Measurements from ENCODE around the gene KLHL10. TPM values are rescaled to one million over a fixed set of nuclear protein-coding genes. Genes with fewer than 3 reads are reported as not detected.
A peak's percentile ranks its signal among the peaks of the same experiment; 100 is the strongest.

Gene KLHL10
- total RNA-seq (2014; rRNA removed; shearing (Covaris generic)) = 0.05 TPM in 1 of 2 replicates, not detected in the other
- 1.3 TPM in 1 of 2 replicates, not detected in the other for polyA plus RNA-seq (2014; cell fraction: nucleus; rRNA removed)

DNA sequence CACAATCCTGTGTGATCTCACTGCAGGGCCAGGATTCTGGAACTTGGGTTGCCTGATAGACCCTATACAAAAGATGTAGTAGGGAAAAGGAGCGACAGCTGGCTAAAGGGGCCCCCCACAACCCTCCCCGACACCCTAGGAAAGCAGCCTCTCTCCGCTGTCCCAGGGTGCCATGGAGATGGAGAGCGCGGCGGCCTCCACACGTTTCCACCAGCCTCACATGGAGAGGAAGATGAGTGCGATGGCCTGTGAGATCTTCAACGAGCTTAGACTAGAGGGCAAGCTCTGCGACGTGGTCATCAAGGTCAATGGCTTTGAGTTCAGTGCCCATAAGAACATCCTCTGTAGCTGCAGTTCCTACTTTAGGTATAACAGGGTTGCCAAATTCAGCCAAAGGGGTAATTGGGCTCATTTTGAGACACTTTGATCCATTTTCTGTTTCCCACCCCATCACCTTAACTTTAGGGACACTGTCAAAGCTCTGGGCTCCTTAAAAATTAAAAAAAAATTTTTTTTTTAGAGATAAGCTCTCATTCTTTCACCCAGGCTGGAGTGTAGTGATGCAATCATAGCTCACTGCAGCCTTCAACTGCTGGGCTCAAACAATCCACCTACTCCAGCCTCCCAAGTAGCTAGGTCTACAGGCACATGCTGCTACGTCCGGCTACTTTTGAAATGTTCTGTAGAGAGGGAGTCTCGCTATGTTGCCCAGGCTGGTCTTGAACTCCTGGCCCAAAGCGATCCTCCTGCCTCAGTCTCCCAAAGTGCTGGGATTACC, at the start of gene KLHL10:
KLHL10 (plus strand) TSS at position 65 of the 778 bp plus-strand sequence; CDS start at position 173, 108 bp downstream.
- no peak for DNase-seq (ENCODE audit: extremely low read depth, low read depth)

- DNase-seq (ENCODE audit: extremely low read depth, low read depth) = peak; percentile 81
These were observed 44.5 kb upstream of the KLHL10 start for GRCh38 chr17:41792845-41793783.

- DNase-seq (ENCODE audit: extremely low read depth, low read depth) = peak; percentile 49
These were observed 43.7 kb upstream of the KLHL10 start for GRCh38 chr17:41793784-41794539.

DNA sequence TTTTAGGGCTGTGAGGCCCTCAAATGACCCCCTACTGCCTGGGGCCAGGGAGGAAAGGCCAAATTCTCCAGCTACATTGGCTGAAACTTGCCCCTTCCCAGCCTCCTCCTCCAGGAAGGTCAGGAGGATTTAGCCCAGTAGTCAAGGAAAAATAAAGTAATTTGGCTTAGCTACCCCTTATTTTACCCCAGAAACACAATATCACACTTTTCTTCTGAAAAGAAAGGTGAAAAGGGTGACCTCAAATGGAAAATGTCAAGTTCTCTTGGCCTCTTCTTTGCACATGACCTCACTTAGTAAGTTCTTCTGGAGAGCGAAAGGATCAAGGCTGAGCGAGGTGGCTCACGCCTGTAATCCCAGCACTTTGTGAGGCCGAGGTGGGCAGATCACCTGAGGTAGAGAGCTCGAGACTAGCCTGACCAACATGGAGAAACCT, 43.1 kb upstream of the KLHL10 start:
- DNase-seq (ENCODE audit: extremely low read depth, low read depth) = no peak

DNA sequence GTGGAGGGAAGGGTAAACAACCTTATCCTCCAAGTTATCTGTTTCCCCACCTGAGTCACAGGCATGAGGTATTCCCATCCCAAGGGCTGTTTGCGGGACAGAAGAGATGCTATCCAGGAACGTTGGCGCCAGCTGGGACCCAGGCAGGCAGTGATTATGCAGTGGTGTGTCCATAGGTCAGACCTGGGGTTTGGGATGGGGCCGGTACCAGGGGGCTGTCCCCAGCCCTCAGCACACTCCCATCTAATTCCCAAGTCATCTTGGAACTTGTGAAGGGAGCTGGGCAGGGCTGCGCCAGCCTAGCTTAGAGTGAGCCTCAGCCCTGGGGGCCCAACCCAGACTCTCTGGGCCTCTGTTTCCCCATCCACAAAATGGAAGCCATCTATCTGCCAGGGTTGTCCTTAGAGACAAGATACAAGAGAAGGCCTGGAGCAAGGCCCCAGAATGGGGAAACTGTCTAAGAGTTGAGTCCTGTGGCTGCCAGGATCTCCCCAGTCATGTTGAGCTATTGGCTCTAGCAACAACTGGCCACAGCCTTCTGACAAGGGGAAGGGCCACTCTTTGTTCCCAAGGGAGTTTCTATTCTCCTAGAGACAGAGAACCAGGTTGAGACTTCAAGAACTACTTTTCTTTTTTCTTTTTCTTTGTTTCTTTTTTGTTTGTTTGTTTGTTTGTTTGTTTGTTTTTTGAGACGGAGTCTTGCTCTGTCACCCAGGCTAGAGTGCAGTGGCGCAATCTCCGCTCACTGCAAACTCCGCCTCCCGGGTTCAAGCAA, 41.3 kb upstream of the KLHL10 start:
- no peak for DNase-seq (ENCODE audit: extremely low read depth, low read depth)

DNA sequence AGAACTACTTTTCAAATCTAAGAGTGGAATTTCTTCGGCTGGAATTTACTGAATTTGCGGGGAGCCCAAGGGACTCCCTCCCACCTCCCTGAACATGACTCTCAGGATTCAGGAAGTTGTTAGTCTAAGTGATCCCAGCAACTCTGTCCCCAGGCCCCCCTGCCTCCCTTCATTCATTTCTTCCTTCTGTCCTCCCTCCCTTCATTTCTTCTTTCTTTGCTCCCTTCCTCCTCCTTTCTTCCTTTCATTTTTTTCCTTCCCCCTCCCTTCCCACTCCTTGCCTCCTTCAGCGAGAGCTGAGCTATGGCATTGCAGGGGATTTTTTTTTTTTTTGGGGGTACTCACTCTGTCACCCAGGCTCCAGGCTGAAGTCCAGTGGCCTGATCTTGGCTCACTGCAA, 40.2 kb upstream of the KLHL10 start:
- DNase-seq (ENCODE audit: extremely low read depth, low read depth) = no peak

- DNase-seq (ENCODE audit: extremely low read depth, low read depth) = no peak
These were observed 38.3 kb upstream of the KLHL10 start for GRCh38 chr17:41799366-41799765.

- peak; percentile 95 for DNase-seq (ENCODE audit: extremely low read depth, low read depth)
These were observed 36.8 kb upstream of the KLHL10 start for GRCh38 chr17:41800601-41801373.

GRCh38 chr17:41801374-41802271, 36.0 kb upstream of the KLHL10 start:
- DNase-seq (ENCODE audit: extremely low read depth, low read depth) = peak; percentile 98

DNA sequence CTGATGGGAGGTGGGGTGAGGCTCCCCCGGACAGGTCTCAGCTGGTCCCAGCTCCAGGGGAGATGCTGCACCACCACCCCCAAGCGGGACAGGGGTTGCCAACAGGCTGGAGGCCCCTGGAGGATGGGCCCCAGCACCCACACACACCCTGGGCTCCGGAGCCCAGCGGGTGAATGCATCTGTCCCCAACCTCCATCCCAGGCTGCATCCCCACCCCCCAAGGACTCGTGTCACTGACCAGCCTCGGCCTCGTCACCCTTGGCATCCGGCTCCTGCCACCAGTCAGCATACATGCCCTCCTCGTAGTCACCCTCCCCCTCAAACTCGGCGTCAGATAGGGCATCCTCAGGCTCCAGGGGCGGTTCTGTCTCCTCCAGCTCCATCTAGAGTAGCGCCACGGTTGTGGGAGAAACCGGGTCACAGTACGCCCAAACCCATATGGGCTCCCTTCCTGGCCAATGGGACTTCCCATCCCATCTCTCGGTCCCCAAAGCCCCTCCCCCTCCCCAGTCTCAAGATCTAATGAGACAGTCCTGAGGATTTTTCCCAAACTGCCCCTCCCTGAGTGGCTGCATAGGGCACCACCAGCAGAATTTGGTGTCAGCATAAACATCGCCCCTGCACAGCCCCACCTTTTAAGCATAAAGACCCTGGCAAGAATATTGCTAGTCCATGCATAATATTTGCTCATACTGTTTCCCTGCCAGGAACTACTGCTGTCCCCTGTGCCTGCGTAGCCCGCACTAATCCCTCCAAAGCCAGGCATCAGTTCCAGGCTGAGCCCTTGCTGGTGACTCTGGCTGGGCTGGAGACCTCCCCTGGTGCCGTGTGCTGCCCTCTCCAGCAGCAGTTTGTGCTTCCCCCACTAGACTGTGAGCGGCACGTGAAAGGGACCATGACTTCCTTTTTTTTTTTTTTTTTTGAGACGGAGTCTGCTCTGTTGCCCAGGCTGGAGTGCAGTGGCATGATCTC, 34.3 kb upstream of the KLHL10 start:
- no peak for DNase-seq (ENCODE audit: extremely low read depth, low read depth)

- DNase-seq (ENCODE audit: extremely low read depth, low read depth) = no peak
These were observed 30.8 kb upstream of the KLHL10 start for GRCh38 chr17:41806685-41807445.

GRCh38 chr17:41810659-41811548, 26.7 kb upstream of the KLHL10 start:
- no peak for DNase-seq (ENCODE audit: extremely low read depth, low read depth)

DNA sequence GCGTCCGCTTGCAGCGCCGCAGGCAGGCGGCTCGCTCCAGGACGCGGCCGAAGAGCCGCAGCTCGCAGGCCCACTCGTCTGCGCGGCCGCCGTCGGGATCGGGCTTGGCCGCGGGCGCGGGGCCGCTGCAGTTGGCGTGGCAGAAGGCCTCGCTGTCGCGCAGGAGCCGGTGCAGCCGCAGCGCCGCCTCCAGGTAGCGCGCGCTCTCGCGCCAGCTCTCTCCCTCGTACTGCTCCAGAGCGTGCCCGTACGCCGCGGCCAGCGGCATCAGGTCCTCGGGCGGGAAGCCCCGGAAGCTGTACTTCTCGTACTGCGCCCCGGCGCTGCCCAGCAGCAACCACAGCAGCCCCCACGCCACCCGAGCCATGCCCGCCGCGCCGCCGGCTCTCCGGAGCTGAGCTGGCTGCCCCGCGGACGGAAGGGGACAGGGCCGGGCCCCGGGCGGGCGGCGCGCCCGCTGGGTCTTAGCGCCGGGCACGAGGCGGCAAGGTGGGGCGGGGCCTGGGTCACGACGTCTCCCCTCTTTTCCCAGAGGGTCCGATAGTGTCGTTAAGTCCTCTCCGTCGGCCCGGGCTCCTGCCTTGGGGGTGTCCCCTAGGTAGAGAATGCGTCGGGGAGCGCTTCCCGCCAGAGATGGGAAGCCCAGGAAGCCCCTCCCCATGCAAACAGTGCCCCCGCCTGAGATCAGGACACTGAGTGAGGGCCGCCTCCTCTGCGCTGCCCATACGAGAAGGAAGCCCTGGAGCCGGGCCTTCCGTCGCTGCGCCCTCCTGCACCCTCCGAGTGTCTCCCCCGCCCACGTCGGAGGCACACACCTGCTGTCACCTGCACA, 25.9 kb upstream of the KLHL10 start, which contains the start of gene P3H4:
P3H4 (minus strand) TSS at position 401 of the 832 bp plus-strand sequence; CDS start at position 367, 34 bp downstream.
- peak; percentile 71 for DNase-seq (ENCODE audit: extremely low read depth, low read depth)

All from NCI-H460 (cell line).